ENCODE measurements around the gene DGKI. TPM values are rescaled to one million over a fixed set of nuclear protein-coding genes. Genes with fewer than 3 reads are reported as not detected.

DGKI gene
- total and polyA plus RNA-seq, 2 of the 13 experiments (the other 11 are each of a cell fraction or from before 2014, with no cell fraction given) = 0.09 to 0.17 TPM

DNA sequence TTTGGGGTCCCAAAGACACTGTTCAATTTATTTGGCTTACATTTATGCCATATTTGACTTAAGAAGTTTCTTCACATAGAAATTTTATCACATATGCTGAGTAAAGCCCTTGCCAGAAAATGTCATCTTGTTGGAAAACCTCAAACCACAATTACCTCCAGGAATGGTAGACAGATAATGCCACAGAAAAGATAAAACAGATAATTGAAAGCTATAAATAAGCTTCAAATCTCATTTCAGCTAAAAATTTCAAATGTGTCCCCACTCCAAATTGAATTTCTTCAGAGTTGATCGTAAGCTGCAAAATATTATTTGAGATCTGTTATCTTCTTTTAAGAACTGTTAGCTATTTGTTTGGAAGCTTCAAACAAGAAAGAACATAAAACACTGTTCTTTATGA is 326.8 kb downstream of the DGKI start:
- Histone ChIP-seq H4K20me1 (ENCODE audit: insufficient read depth, low read length) (no peaks in the 10 kb centered on the region), H2AFZ (ENCODE audit: low read length) (no peak overlapping the region), H3K27ac (ENCODE audit: extremely low read length, insufficient read depth, low read length) (no peak overlapping the region), H3K4me1 (ENCODE audit: insufficient read depth, low read length) (no peaks in the 10 kb centered on the region), H3K4me2 (ENCODE audit: low read depth, low read length) (no peak overlapping the region), H3K9ac (ENCODE audit: insufficient read depth, low read depth, low read length) (no peak overlapping the region), H3K4me3 (replicated peaks in 1 of 3; ENCODE audit: insufficient read depth in 1 of 3, low read depth in 2 of 3, low read length in 3 of 3) (no peak overlapping the region), H3K79me2 (ENCODE audit: insufficient read depth, low read length) (no peaks in the 10 kb centered on the region), H3K27me3 (ENCODE audit: control insufficient read depth in 1 of 2, insufficient read depth in 2 of 2, low read length in 2 of 2) (no peaks in the 10 kb centered on the region), H3K36me3 (replicated peaks in 1 of 2; ENCODE audit: control insufficient read depth in 1 of 2, insufficient read depth in 2 of 2, low read length in 2 of 2) (no peaks in the 10 kb centered on the region), H3K9me3 (ENCODE audit: low read length) (no peaks in the 10 kb centered on the region)
- DNase-seq (ENCODE audit: low spot score) (no peak), ATAC-seq (no peak), FAIRE-seq (no peak)
- intact Hi-C loops (cut with micrococcal nuclease; ENCODE audit: unreplicated experiment) (no loop called here), in situ Hi-C loops (cut with HindIII; ENCODE audit: extremely low pct_ligation_motif_present, low pct_unique_long_range_greater_than_20kb) (no loop called here)
- ChIA-PET POLR2A (no interaction called here), CTCF (ENCODE audit: low intra/inter-chr PET ratio, low total read pairs) (no interaction called here)
- BruUV-seq (replicated peaks) = no TSS peak
- WGBS (ENCODE audit: low lambda C conversion rate) = 49% methylated on average over 1 of the region's 1 CpG
- TF ChIP-seq ZBTB1 (CRISPR knock-in tag; IDR thresholded peaks at IDR 0.05; ENCODE audit: borderline replicate concordance) (no peak), ZNF260 (CRISPR knock-in tag; IDR thresholded peaks at IDR 0.05; ENCODE audit: borderline replicate concordance, low read depth) (no peak), NFE2L1 (CRISPR knock-in tag; IDR thresholded peaks at IDR 0.05; ENCODE audit: borderline replicate concordance) (no peak), STAT6 (CRISPR knock-in tag; IDR thresholded peaks at IDR 0.05; ENCODE audit: borderline replicate concordance) (no peak), ZNF10 (CRISPR knock-in tag; IDR thresholded peaks at IDR 0.05; ENCODE audit: borderline replicate concordance, low read depth) (no peak), TMF1 (CRISPR knock-in tag; IDR thresholded peaks at IDR 0.05; ENCODE audit: low read depth) (no peak), CREB1 (IDR thresholded peaks at IDR 0.05) (no peak), CREB1 (CRISPR knock-in tag; IDR thresholded peaks at IDR 0.05) (no peak), ZFY (CRISPR knock-in tag; IDR thresholded peaks at IDR 0.05) (no peak), ZFP91 (CRISPR knock-in tag; IDR thresholded peaks at IDR 0.05; ENCODE audit: borderline replicate concordance) (no peak), GFI1 (CRISPR knock-in tag; IDR thresholded peaks at IDR 0.05; ENCODE audit: borderline replicate concordance) (no peak), HOXA5 (CRISPR knock-in tag; IDR thresholded peaks at IDR 0.05) (no peak), ZEB1 (IDR thresholded peaks at IDR 0.05; ENCODE audit: insufficient replicate concordance, low read depth) (no peak), CREM (IDR thresholded peaks at IDR 0.05) (no peak), CREM (CRISPR knock-in tag; IDR thresholded peaks at IDR 0.05) (no peak), ZNF414 (CRISPR knock-in tag; IDR thresholded peaks at IDR 0.05) (no peak), ARNT (IDR thresholded peaks at IDR 0.05) (no peak), ADNP (CRISPR knock-in tag; IDR thresholded peaks at IDR 0.05) (no peak), CEBPB (IDR thresholded peaks at IDR 0.05; ENCODE audit: borderline replicate concordance, low read depth, low read length) (no peak)
- TF ChIP-seq, protein P1, sequence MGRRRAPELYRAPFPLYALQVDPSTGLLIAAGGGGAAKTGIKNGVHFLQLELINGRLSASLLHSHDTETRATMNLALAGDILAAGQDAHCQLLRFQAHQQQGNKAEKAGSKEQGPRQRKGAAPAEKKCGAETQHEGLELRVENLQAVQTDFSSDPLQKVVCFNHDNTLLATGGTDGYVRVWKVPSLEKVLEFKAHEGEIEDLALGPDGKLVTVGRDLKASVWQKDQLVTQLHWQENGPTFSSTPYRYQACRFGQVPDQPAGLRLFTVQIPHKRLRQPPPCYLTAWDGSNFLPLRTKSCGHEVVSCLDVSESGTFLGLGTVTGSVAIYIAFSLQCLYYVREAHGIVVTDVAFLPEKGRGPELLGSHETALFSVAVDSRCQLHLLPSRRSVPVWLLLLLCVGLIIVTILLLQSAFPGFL (CRISPR knock-in tag; IDR thresholded peaks at IDR 0.05) = no peak
- TF ChIP-seq, protein P2, sequence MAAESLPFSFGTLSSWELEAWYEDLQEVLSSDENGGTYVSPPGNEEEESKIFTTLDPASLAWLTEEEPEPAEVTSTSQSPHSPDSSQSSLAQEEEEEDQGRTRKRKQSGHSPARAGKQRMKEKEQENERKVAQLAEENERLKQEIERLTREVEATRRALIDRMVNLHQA (CRISPR knock-in tag; IDR thresholded peaks at IDR 0.05) = no peak
